Adrenal gland (tissue), 5 donors: ENCODE results near the gene LRRC75A.

Experiments used
- CTCF ChIP-seq, 6 experiments: fragments of 450-650 bp in 4 of 6; fragments of 200-600 bp in 2 of 6; sonication (generic) in 1 of 6; IDR thresholded peaks; 1 replicate in 5 of 6; 2 replicates in 1 of 6; pipeline versions ENCODE4 v1.5.1 to v1.8.0; 2016 to 2021; ENCODE audit warnings: antibody characterized with exemption in 6 of 6, mild to moderate bottlenecking in 2 of 6, moderate library complexity in 1 of 6
- POLR2A ChIP-seq, 2 donors: fragments of 450-650 bp; IDR thresholded peaks; one replicate each; pipeline ENCODE4 v1.6.1; 2017; ENCODE audit warnings: antibody characterized with exemption in 2 of 2, mild to moderate bottlenecking in 2 of 2, moderate library complexity in 1 of 2
- donor health status: DM: no; HTN: no; CAD: no.

GRCh38 chr17:16471295-16471694 is 20.7 kb downstream of the LRRC75A start:
- TF ChIP-seq CTCF (IDR thresholded peaks at IDR 0.05): no peak
- TF ChIP-seq POLR2A (IDR thresholded peaks at IDR 0.05): no peak
